Skeletal muscle satellite cell (primary cell): Measurements from ENCODE around the gene SMIM41.
A peak's percentile ranks its signal among the peaks of the same experiment; 100 is the strongest.

Experiments
- H3K27me3 ChIP-seq: 2 replicates; pipeline ENCODE4 v1.7.0; 2013; ENCODE audit warnings: low read length; ENCODE audit not compliant: control insufficient read depth, insufficient read depth
- H3K36me3 ChIP-seq: 2 replicates; pipeline ENCODE4 v1.7.0; 2013; ENCODE audit warnings: mild to moderate bottlenecking, control low read depth, low read length; ENCODE audit not compliant: insufficient read depth
- H3K4me1 ChIP-seq: 2 replicates; pipeline ENCODE4 v1.7.0; 2013; ENCODE audit warnings: low read length; ENCODE audit not compliant: control insufficient read depth, insufficient read depth
- H3K4me2 ChIP-seq: 2 replicates; pipeline ENCODE4 v1.7.0; 2013; ENCODE audit warnings: mild to moderate bottlenecking, low read length
- H3K4me3 ChIP-seq: 2 replicates; pipeline ENCODE4 v1.7.0; 2013; ENCODE audit warnings: low read length
- H3K9ac ChIP-seq: 2 replicates; pipeline ENCODE4 v1.7.0; 2013; ENCODE audit warnings: mild to moderate bottlenecking, low read depth, low read length, moderate library complexity
- H3K9me3 ChIP-seq: replicated peaks from 2 replicates; pipeline ENCODE4 v1.7.0; 2013; ENCODE audit warnings: mild to moderate bottlenecking, control low read depth, low read length

The SMIM41 gene

DNA sequence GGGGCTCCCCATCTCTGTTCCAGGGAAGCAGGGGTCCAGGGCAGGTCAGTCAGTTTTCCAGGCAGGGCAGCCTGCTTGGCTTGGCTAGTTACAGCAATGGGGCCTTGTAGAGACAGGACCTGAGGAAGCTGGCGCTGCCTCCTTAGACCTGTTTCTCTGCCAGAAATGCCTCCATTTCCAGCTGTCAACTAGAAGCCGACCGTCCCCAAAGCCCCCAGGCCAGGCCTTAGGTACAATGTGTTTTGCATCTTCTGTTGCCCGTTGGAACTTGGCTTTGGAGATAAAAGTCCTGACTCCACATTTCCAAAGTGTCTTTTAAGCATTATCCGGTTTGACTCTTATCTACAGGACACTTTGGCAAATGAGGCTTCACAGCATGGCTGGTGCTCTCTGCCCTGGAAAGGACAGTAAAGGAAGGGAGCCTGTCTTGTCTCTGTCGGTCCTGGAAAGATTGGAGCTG lies 69.7 kb downstream of the SMIM41 start:
- H3K4me2 ChIP-seq, result no peak overlapping the region
- no peaks in the 10 kb centered on the region for H3K9me3 ChIP-seq
- no peaks in the 10 kb centered on the region for H3K27me3 ChIP-seq
- H3K9ac ChIP-seq, result peak overlapping the region; percentile 81
- peaks cover 82% of the 10 kb centered on the region for H3K4me1 ChIP-seq
- no peaks in the 10 kb centered on the region for H3K36me3 ChIP-seq
- H3K4me3 ChIP-seq, result no peak overlapping the region

DNA sequence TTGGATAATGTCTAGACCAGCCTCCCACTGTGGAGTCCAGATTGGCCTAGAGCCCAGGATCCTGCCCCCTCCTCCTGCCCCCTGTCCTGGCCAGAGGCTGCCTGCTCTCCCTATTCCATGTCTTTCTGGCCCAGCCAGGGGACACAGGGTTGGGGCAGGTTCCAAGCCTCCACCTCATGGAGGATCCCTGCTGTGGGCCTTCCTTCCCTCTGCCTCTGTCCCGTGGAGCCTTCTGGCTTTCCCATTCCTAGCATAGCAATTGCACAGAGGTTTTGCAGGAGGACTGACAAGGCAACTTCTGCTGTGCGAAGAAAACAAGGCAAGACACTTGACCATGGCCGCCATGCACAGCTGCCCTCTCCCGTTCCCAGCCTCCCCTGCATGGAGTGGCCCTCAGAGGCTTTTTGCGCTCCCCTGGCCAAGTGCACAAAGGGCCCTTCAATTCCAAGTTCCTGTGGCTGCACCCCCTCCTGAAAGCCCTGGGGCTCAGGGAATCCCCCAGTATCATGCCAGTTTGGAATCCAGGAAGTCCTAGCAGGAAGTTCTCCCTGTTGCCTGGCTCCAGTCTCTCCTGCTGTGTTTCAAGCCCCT lies 70.2 kb downstream of the SMIM41 start:
- Histone ChIP-seq H3K4me3 (no peak overlapping the region), H3K4me1 (peaks cover 77% of the 10 kb centered on the region), H3K27me3 (no peaks in the 10 kb centered on the region), H3K36me3 (no peaks in the 10 kb centered on the region), H3K9ac (peak overlapping the region; percentile 81), H3K9me3 (no peaks in the 10 kb centered on the region), H3K4me2 (no peak overlapping the region)

DNA sequence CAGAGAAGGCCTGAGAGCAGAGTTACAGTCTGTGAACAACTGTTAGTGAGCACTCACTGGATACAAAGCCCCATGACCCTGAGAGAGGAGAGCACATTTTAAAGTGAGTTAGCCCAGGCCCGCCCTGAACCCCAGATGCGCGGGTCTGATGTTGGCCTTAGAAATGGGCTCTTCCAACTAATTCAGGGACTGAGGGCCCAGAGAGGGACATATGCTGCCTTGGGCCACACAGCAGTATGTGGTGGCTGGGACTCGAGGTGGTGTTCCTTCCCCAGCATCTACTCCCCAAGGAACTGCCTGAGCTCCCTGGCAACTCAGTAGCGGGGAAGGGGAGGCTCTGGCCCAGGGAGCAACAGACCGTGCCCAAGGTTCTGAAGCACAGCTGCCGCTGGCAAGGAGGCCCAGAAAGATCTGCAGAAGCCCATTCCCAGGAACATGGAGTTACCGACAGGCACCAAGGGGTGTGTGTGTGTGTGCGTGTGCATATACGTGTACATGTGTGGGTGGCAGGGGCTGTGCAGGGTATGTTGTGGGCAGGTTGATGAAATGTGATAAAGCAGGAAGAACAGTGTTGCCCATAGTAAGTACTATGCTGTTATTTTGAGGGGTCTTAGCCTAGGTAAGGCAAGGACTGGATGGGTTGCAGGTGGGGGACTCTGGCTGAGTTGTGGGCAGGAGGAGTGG lies 71.8 kb downstream of the SMIM41 start:
- Histone ChIP-seq H3K9ac (peak overlapping the region; percentile 78), H3K36me3 (no peaks in the 10 kb centered on the region), H3K27me3 (no peaks in the 10 kb centered on the region), H3K9me3 (no peaks in the 10 kb centered on the region), H3K4me3 (no peak overlapping the region), H3K4me1 (peaks cover 63% of the 10 kb centered on the region), H3K4me2 (no peak overlapping the region)

DNA sequence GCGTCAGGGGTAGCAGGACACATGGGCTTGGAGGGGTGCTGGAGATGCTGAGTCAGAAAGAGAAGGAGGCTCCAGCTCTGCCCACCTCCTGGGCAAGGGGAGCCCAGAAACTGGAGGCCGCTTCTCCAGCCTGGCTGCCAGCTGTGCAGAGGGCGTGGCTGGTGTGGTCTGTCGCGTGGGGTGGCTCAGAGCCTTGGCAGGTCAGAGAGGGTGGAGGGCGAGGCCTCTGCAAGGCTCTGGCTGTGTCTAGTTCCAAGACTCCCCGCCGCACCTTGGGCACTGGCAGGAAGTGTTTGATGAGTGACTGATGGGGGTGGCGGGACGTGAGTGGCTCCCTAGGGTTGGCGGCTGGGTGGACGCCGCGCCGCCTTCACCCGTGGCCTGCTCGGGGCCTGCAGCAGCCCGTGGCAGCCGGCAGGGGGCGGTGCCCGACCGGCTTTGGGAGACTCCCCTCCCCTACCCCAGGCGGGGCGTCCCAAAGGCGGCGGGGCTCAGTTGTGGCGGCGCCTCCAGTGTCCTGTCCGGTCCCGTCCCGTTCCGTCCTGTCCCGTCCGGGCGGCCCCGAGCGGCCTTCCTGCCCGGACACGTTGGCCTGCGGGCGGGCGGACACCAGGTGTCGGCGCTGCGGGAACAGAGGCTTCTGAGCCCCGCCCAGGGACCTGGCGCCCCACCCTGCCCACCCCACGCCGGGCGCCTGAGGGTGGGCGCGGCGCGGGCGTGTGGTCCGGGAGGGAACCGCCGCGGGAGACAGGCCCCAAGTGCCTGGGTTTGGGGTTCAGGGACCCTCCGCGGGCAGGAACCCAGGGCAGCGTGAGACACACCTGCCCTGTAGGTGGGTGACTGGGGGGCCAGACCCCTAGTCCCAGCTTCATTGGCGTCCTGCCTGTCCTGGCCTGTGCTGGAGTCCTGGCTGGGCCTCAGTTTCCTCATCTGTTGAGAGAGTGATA lies 72.6 kb downstream of the SMIM41 start:
- H3K9ac ChIP-seq, result peak overlapping the region; percentile 78
- H3K4me1 ChIP-seq, result peaks cover 58% of the 10 kb centered on the region
- H3K9me3 ChIP-seq, result no peaks in the 10 kb centered on the region
- H3K4me3 ChIP-seq, result peak overlapping the region; percentile 60
- peak overlapping the region; percentile 74 for H3K4me2 ChIP-seq
- no peaks in the 10 kb centered on the region for H3K27me3 ChIP-seq
- no peaks in the 10 kb centered on the region for H3K36me3 ChIP-seq

DNA sequence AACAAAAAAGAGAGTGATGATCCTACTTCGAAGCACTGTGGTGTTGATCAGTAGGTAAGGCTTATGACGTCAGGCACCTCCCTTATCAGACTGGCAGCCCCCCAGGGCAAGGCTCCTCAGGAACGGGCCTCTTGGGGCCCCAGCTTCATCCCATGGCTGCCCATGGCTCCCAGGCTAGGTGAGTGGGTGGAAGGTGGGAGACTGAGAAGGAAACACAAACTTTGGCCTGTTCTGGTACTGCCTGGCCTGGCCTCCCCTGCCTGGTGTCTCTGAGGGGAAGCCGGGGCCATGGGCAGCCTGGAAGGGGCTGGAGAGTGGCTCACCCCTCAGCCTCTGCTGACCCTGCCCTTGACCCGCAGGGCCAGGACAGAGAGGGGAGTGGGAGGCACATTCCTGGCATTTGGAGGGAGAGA lies 73.4 kb downstream of the SMIM41 start:
- Histone ChIP-seq H3K4me1 (peaks cover 52% of the 10 kb centered on the region), H3K9ac (peak overlapping the region; percentile 78), H3K27me3 (no peaks in the 10 kb centered on the region)

DNA sequence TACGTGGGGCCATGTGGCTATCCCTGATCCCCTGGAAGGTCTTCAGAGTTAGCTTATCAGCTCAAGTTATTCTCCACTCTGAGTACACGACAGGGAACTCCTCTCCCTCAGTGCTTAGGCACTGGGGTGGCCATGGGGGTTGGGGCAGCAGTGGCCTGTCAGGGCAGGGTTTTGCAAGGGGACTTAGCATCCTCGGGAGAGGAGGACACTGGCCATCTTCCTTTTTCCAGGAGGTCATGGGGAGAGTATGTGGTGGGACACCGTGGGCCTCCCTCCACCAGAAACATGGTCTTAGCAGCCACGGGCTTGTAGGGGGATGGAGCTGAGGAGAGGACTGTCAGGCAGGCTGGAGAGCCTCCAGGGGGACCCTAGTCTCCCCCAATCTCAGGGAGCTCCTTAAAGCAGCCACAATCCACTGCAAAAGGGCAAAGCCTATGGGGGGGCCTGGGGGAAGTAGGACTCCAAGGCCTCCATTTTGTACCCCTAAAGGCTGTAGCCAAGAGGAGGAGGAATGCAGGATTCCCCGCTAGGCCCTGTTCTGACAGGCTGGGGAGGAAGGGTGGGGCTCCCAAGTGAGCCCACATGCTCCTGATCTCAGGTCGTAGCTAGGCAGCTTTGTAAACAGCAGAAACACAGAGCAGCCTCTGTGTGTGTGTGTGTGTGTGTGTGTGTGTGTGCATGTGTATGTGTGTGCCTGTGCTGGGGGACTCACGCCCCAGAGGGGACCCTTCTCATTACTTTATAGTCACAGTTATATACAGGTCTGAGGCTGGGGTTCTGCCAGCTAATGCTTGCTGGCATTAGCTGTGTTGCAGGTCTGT lies 75.8 kb downstream of the SMIM41 start:
- H3K4me1 ChIP-seq, result peaks cover 28% of the 10 kb centered on the region
- H3K4me3 ChIP-seq, result no peak overlapping the region
- H3K9me3 ChIP-seq, result no peaks in the 10 kb centered on the region
- H3K36me3 ChIP-seq, result no peaks in the 10 kb centered on the region
- no peak overlapping the region for H3K4me2 ChIP-seq
- no peak overlapping the region for H3K9ac ChIP-seq
- H3K27me3 ChIP-seq, result no peaks in the 10 kb centered on the region

More for the DNA sequence above, 73.4 kb downstream of the SMIM41 start:
- Histone ChIP-seq H3K4me2 (peak overlapping the region; percentile 74), H3K36me3 (no peaks in the 10 kb centered on the region), H3K4me3 (no peak overlapping the region), H3K9me3 (no peaks in the 10 kb centered on the region)

DNA sequence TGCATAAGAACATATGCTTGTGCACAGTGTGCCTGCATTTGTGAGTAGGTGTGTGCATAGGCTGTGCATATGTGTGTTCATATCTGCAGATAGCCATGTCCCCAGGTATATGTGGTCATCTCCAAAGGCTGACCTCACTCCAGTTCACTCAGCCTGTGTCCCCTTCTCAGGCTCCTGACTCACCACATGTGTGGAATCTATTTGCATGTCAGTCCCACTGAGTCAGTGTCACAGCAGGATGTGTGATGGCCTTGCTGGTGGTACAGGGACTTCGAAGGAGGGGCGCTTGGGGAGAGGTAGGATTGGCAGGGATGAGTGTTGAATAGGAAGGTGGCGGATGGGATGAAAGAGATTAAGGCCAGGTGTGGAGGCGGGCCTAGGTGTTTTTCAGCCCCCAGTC lies 76.8 kb downstream of the SMIM41 start:
- Histone ChIP-seq H3K4me3 (no peak overlapping the region), H3K4me1 (peaks cover 24% of the 10 kb centered on the region), H3K4me2 (no peak overlapping the region), H3K36me3 (no peaks in the 10 kb centered on the region), H3K27me3 (no peaks in the 10 kb centered on the region), H3K9ac (no peak overlapping the region), H3K9me3 (no peaks in the 10 kb centered on the region)

DNA sequence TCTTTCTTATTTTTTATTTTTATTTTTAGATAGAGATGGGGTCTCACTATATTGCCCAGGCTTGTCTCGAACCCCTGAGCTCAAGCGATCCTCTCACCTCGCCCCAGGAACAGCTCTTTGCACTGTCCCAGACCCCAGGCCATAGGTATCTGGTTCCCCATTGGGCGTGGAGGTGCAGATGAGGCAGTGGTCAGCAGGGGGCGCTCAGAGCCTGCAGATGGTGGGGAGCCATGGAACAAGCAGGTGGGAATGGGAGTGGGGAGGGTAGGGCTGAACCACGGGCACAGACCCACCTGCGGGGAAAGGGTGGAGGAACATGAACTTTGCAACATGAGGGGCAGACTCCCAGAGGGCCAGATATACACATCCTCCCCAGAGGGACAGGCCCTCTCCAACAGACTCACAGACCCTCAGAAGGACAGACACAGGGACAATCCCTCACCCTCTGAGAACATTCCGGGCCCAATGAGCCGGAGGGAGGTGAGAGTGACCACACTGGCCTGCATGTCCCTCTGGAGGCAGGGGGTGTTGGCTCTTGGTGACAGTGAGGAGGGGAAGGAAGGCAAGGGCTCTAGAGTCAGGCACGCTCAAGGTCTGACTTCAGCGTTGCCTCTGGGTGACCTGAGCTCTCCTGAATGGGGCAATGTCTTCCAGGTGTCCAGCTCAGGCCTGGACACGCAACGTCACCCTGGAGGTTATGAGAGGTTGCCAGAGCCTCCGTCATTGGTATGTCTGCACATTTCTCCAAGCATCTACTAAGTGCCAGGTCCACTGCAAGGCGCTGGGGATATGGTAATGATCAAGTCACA lies 77.5 kb downstream of the SMIM41 start:
- Histone ChIP-seq H3K27me3 (no peaks in the 10 kb centered on the region), H3K4me2 (no peak overlapping the region), H3K36me3 (no peaks in the 10 kb centered on the region), H3K4me3 (no peak overlapping the region), H3K9ac (no peak overlapping the region), H3K9me3 (no peaks in the 10 kb centered on the region), H3K4me1 (peaks cover 18% of the 10 kb centered on the region)

DNA sequence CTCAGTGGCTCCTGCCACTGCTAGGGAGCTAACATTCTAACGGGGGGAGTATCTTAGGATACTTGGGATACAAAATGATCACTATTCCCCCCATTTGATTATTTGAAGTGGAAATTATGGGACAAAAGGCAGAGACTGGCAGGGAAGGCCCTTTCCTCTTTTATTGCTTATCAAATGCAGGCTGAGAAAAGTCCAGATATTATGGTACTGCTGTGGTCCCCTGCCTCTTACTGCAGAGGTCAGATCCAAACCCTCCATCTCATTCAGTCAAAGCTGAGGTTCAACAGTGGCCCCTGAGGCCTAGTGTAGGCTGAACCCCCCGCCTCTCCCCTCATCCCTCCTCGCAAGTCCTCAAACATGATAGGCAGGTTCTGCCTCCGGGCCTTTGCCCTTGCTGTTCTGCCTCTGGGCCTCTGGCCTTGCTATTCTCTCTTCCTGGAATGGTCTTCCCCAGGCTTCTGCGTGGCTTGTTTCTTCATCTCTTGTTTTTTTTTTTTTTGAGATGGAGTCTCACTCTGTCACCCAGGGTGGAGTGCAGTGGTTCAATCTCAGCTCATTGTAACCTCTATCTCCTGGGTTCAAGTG lies 78.2 kb downstream of the SMIM41 start:
- peaks cover 11% of the 10 kb centered on the region for H3K4me1 ChIP-seq
- no peaks in the 10 kb centered on the region for H3K36me3 ChIP-seq
- no peak overlapping the region for H3K9ac ChIP-seq
- H3K27me3 ChIP-seq, result no peaks in the 10 kb centered on the region
- no peak overlapping the region for H3K4me3 ChIP-seq
- no peak overlapping the region for H3K4me2 ChIP-seq
- H3K9me3 ChIP-seq, result no peaks in the 10 kb centered on the region
